Adrenal gland (tissue), 5 donors: ENCODE measurements around the gene NUDT12.

ENCODE experiments used
- CTCF ChIP-seq, 6 experiments: fragments of 450-650 bp in 4 of 6; fragments of 200-600 bp in 2 of 6; sonication (generic) in 1 of 6; IDR thresholded peaks; 1 replicate in 5 of 6; 2 replicates in 1 of 6; pipeline versions ENCODE4 v1.5.1 to v1.8.0; 2016 to 2021; ENCODE audit warnings: antibody characterized with exemption in 6 of 6, mild to moderate bottlenecking in 2 of 6, moderate library complexity in 1 of 6
- POLR2A ChIP-seq, 2 donors: fragments of 450-650 bp; IDR thresholded peaks; one replicate each; pipeline ENCODE4 v1.6.1; 2017; ENCODE audit warnings: antibody characterized with exemption in 2 of 2, mild to moderate bottlenecking in 2 of 2, moderate library complexity in 1 of 2
- donor health status: DM: no; HTN: no; CAD: no.

GRCh38 chr5:103601314-103601713, 38.7 kb upstream of the NUDT12 start:
- no peak for TF ChIP-seq CTCF (IDR thresholded peaks at IDR 0.05)
- TF ChIP-seq POLR2A (IDR thresholded peaks at IDR 0.05) = no peak
